Right kidney (tissue), 9 donors: ENCODE results near the gene MT3.
A peak's percentile ranks its signal among the peaks of the same experiment; 100 is the strongest.

Experiments
- DNase-seq: peaks from one replicate; pipeline ENCODE4 v3.0.0-alpha.2; 2016
- long read RNA-seq, 8 donors: transcript quantifications; one replicate each; lab custom pipeline, GENCODE V29; 2026

Gene MT3
- long read RNA-seq, donor 1, result 0 reads
- long read RNA-seq, donor 2, partial matches to known transcripts, result 0 of 1 reads
- long read RNA-seq, donor 2, other reads (novel, unspliced or antisense), result 0 of 1 reads
- long read RNA-seq, donor 3, partial matches to known transcripts, result 0 of 3 reads
- long read RNA-seq, donor 3, other reads (novel, unspliced or antisense), result 0 of 3 reads
- long read RNA-seq, donor 4, result 0 reads
- long read RNA-seq, donor 5, partial matches to known transcripts, result 0 of 2 reads
- long read RNA-seq, donor 5, other reads (novel, unspliced or antisense), result 0 of 2 reads
- long read RNA-seq, donor 6, result 0 reads
- long read RNA-seq, donor 7, result 0 reads
- long read RNA-seq, donor 8, partial matches to known transcripts, result 0 of 1 reads
- long read RNA-seq, donor 8, other reads (novel, unspliced or antisense), result 0 of 1 reads

DNA sequence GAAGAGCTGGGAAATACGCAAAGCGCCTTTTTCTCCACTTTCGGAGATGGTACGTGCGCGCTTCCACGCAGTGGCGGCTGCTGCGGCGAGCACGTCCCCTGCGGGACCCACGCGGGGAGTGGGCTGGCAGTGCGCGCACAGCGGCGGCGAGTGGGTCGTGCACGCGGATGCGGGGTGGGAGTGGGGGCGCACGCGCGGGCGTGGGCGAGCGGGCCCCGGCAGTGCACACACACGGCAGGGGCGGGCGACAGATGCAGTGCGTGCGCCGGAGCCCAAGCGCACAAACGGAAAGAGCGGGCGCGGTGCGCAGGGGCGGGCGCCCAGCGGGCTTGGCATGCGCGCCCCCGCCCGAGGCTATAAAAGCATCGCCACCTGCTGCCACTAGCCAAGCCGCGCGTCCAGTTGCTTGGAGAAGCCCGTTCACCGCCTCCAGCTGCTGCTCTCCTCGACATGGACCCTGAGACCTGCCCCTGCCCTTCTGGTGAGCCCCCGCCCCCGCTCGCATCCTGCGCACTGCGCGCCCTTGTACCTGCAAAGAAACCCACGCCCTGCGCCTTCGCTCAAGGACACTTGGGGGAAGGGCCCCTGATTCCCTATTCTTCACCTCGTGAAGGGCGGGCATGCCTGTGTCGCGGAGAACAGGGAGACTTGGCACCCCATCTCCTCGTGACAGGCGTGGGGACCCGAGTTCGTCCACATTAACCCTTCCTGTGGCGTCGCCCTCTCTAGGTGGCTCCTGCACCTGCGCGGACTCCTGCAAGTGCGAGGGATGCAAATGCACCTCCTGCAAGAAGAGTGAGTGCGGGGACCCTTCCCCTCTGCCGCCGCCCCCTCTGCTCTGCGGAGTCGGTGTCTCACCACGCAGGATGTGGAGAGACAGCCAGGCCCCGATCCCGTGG lies at the start of gene MT3:
Gene MT3, plus strand, starts transcription at position 388 of the 899 bp plus-strand sequence. Its CDS starts 63 bp downstream, at position 451.
- peak; percentile 53 for DNase-seq

DNA sequence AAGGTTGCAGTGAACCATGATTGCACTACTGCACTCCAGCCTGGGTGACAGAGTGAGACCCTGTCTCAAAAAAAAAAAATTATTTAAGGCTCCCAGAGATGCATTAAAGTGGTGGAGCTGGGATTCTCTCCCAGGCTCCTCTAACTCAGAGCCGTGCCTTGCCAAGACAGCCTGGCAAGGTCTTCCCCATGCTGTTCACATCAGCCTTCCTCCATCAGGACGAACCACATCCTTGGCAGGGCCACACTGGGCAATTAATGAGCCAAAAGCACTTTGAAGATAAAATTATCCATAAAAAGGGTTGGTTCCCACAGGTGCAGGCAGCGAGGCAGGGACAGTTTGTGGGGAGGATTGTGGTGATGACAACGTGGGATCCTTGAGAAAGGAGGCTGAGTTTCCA lies 49.7 kb upstream of the MT3 start:
- DNase-seq, result no peak

DNA sequence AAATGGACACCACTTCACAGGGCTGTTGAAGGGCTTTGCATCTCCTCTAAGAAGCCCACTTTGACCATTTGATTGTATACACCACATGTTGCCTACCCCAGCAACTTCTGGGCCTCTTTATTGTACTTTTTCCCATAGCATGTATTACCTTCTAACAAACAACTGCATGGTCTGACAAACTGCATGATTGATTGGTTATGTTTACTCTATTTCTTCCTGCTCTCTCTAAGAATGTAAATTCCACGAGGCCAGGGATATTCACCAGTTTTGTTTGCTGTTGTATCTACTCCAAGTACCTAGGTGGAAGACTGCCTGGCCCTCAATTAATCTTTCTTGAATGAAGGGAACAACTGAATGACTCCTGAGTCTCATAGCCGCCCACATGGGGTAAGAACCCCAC lies 47.3 kb upstream of the MT3 start:
- DNase-seq, result no peak

DNA sequence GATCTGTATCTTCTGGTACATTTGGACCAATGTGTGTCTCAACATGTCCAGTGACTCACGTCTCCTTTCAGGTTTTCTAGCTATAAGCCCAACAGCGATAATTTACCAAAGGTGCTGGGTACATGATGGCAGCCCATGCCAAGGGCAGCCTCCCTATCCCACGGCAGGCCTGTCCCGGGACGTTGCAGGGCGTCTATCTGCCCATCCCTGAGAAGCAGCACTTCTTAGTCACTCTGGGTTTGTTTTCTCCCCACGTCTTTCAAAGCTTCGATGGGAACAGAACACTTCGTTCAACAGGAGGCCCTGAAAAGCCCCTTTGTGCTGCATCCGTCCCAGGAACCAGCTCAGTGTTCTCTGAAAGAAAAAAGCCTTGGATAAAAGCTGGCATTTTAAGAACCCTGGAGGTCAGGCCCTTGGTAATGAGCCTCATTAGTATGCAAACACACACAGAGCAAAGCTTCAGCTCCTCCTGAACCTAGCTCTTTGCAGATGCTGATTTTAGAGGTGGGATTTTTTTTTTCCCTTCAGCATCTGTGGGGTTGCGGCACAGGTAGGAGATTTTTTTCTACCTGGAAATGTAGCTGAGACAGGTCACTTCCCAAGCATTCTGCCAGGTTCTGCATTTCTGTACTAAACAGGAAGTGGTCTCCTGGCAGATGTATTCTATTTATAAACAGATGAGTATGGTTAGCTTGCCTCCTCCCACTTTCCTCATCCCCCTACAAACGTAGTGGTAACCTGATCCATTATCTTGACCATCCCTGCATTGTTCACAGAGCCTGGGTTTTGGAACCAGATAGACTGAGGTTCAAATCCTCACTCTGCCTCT lies 42.0 kb upstream of the MT3 start:
- DNase-seq, result no peak

DNA sequence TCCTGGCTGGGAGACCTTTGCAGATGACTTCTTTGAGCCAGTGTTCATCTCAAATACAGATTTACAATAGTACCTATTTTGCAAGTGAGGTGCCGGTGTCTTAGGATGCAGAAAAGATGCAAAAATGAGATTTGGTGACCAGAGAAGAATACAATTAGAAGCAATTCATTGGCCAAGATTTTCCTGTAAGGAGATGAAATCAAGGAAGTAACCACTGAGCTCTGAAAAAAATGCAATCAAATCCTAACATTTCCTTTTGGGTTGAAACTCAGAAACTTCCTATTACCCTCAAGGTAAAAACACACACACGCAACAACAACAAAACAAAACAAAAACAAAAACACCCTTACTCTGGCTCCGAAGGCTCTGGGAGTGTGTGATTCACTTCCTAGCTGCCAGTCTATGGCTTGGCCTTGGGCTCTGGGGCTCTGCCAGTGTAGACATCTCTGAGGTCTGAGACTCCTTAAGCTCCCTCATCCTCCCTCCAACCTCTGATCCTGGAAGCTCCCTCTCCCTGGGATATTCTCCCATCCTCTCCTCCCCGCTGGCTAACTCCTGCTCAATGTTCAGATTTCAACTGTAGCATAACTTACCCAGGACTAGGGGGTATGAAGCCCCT lies 41.3 kb upstream of the MT3 start:
- no peak for DNase-seq

DNA sequence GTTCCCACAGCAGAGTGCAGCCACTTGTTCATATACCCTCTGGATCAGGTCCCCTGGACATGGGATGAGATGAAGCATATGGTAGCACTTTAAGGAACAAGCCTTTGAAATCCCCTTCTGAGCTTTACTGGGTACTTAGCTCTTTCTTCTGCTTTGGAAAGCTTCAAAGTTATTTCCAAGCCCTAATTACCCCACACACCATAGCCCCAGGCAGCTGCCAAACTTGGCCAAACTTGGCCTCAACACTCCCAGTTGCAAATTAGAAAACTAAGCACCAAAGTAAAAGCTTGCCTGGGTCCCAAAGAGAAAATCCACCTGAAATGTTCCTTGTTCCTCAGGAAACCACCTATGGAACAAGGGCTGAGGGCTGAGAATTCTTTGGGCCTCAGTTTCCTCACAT lies 40.2 kb upstream of the MT3 start:
- no peak for DNase-seq

DNA sequence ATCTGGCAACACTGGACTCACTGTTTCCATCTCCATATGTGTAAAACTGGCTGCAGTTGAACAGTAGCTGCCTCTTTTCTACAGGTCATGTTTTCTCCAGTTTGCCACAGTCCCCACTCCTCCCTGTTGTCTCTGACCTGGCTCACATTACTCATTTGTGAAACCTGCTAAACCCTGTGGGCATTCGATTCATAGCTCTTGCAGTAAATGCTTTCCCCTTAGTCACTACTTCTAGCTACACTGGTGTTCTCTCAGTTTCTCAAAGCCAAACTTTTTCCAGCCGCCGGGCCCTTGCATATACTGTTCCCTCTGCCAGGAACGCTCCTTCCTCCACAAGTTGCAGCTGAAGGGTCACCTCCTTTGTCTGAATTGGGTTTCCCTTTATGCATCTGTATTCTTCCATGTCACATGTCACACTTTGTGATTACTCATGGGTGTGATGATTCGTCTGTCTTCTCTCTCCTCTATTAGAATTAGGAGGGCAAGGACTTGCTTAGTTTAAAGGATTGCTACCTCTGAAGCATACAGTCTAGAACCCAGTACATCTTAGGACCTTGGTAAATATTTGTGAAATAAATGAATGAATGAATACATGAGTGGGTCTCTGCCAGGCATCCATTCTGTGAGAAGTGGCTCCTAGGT lies 39.5 kb upstream of the MT3 start:
- no peak for DNase-seq

DNA sequence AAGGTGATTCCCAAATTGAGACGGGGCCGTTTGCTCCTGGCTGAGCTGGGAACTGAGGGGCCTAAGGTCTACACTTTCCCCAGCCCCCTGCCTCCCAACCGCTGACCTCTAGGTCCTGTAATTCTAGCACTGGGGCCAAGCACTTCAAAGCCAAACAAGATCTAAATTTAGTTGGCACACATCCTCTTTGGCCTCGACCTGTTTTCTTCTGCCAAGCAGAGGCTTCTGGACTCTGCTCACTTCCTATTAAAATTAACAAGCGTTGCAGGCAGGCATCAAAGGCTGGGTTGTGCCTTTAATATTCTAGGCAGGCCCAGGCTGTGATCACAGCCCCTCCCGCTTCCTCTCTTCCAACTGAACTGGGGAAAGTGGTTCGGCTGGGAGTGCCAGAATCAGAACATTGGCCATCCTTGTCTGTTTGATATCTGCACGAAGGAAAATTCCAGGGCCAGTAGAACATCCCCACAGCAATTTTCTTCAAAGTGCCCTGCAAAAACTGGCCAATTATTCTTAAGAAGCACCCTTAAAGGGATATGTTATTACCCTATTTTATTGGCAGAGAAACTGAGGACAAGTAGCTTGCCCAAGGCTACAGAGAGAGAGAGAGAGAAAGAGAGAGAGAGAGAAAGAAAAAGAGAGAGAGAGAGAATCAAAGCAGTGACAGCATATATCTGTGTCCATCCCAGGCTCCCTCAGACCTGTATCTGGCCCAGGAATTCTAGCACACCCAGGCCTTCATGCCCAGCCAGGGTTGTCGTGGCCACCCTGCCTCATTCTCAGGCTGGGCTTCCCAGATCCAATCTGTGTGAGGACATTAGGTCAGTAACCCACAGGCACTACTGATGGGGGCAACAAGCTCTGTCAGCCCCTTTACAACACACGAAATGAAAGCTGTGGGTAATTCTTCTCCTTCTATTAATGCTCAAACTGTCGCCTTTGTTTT lies 37.3 kb upstream of the MT3 start:
- peak; percentile 7 for DNase-seq

DNA sequence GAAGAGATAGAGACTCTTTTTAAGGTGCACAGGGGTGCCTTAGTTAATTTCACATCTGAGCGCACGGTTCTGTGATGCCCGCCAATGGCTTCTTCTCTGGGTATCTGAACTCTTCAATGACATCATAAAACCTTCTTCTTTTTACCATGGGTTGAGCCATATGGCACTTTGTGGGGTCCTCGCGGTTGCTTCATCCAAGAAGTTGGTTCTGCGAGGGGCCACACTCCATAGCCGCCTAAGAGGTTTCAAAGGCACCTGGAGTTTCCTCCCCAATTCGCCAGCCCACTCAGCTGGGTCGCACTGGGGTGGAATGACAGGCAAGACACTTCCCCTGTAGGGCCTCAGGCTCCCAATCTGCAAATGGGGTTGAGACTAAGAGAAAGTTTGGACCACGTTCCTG lies 34.9 kb upstream of the MT3 start:
- DNase-seq, result no peak

DNA sequence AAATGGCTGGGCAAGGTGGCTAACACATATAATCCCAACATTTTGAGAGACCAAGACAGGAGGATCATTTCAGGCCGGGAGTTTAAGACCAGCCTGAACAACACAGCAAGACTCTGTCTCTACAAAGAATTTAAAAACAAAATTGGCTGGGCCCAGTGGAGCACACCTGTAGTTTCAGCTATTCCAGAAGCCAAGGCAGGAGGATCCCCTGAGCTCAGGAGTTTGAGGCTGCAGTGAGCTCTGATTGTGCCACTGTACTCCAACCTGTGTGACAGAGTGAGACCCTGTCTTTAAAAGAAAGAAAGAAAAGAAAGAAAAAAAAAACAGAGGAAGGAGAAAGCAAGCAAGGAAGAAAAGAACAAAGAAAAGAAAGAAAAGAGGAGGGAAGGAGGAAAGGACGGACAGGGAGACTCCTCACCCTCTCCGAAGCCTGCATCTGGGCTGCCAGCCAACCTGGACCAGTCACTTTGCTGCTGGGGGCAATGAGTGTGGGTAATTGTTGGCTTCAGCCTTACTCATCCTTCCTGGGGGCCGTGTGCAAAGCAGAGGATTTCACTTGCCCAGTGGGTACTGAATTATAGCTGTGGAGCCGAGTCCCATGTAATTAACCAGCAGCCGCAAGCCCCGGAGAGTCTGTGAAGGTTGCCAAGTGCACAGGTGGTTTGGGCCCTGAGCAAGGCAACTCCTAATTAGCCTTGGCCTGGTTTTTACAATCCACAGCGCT lies 31.1 kb upstream of the MT3 start:
- DNase-seq, result no peak

DNA sequence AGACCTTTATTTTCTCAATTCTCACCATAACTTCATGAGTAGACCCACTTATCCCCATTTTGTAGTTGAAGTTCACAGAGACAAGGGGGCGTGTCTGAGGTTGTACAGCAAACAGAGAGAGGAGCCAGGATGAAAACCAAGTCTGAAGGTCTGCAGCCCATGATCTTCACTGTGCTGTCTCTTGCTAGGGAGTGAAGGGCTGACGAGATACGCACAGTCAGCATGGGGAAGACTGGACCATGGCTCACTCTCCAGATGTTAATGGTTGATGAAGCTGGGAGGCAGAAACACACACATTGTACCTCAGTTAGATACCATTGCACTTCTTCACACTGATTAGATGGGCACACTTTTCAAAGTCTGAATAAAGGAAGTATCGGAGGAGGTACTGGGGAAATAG lies 30.2 kb upstream of the MT3 start:
- DNase-seq, result no peak

DNA sequence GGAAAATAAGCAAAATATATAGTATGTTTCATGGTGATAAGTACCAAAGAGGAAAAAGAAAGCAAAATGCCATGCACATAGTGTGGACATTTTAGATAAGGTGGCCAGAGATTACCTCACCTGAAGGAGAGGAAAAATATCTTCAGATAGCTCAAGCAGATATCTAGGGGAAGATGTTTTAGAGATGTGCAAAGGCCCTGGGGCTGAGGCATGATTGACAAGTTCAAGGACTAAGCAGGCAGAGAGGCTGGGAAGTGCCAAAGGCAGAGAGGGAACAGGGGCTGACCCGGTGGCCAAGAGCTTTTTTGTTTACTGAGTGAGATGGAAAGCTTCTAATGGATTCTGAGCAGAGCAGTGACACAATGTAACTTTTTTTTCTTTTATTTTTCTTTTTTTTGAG lies 28.9 kb upstream of the MT3 start:
- DNase-seq, result no peak

DNA sequence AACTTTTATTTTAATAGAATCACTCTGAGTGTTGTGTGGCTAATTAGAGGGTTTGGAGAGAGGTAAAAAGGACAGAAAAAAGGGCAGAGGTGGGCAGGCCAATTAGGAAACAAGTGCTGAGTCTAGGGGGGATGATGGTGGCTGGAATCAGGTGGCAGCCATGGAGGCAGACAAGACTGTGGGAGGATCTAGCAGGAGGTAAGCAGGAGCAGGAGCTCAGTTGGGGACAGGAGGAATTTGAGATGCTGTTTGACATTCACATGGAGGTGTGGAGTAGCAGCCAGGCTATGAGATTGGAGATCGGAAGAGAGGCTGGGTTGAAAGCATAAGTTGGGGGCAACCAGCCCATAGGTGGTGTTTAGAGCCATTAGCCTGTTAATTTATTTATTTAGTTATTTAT lies 28.2 kb upstream of the MT3 start:
- no peak for DNase-seq

DNA sequence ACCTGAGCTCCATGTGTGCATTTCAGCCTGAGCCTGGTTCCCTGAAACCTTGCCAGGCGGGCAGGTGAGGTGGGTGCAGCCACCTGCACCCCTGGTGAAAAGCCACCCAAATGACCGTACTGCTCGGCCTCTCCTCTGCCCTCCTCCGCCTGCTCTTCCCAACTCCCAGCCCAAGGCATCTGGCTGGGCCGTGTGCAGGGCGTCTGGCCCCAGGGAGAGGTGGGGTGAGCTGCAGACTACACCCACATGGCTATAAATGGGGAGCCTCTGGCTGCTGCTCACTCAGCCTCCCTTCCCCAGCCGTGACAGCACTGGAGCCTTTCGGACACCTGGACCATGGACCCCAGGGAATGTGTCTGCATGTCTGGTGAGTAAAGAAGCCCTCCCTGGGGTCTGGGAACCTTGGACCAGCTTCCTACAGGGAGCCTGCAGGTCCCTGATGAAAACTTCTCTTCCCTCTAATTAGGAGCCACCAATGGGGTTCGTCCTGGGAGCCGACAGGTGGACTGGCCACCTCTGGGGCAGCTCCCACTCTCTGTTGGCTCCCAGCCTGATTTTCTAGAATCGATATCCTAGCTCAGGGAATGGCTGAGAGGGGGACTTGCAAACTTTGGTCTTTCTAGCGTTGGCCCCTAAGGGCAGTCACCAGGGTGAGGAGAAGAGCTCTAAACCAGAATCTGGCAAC lies 24.4 kb upstream of the MT3 start, which contains the start of gene MT4:
Gene MT4, plus strand, starts transcription at position 281 of the 685 bp plus-strand sequence. Its CDS starts 56 bp downstream, at position 337.
- no peak for DNase-seq

DNA sequence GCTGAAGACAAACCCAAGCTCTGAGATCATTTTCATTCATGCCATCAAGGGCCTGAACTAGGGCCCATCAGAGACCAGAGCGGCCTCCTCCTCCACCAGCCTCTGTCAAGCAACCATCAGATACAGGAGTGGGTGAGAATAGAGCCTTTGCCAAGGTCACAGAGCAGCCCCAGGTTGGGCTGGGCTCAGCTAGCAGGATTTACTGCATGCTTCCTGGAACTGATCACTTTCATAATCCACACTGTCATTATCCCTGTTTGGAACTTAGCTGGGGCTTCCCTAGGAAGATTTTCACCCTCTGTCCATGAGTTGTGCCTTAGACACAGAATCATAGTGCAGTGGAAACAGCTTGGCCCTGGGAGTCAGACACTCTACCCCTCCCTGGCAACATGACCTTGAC lies 19.4 kb upstream of the MT3 start:
- DNase-seq, result no peak

DNA sequence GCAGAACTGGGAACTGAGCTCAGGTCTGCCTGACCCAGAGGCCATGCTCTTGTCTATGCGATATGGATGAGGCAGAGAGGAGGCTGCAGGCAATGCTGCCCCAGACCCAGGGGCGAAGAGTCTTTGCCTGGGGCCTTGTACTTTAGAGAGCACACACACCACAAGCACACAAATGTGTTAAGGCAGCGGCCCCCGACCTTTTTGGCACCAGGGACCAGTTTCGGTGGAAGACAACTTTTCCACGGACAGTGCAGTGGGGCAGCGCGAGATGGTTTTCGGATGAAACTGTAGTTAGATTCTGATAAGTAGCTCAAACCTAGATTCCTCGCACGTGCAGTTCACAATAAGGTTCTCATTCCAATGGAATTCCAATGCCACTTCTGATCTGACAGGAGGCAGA lies 17.8 kb upstream of the MT3 start:
- no peak for DNase-seq

DNA sequence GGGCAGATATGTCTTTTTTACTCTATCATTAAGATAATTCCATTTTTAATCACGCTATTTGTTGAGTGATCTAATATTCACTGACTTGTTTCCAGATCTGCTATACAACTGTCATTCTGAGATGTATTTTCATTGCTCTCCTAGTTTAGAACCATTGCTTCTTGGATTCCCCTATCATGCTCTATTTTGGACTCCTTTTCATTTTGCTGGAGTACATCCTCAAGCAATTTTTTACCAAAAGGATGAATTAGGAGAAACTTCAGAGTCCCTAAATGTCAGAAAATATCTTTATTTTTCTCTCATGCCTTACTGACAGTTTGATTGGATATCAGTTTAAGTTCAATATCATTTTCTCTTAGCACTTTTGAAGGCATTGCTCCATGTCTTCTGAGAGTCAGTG lies 14.7 kb upstream of the MT3 start:
- DNase-seq, result no peak

DNA sequence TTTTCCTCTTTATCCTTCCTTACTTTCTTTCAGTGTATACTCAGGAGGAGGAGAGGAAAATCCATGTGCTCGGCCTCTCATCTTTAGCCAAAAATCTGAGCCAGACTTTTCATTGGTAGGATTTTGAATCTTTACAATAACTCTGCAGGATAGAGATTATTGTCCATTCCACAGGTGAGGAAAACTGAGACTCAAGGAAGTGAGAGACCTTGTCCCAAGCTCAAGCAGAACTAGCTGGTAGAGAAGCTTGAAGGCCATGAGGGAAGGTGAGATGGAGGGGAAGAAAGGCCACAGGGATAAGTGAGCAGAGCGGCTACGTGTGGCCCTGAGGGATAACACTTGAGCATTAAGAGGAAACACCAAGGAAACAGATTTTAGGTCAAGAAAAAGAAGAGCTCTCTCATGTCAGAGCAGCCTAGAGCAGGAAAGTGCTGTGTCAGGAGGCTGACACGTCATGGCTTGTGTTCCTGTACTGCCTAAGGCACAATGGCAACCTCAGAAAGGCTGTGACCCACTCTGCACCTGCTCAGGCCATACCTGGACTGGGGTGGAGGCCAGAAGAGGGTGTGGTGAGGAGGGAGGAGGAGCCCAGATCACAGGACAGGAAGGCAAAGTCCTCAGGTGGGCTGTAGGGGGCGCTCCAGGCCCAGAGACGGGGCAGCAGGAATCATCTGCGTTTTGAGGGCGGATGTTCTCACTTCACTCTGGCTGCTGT lies 12.6 kb upstream of the MT3 start:
- DNase-seq, result no peak

DNA sequence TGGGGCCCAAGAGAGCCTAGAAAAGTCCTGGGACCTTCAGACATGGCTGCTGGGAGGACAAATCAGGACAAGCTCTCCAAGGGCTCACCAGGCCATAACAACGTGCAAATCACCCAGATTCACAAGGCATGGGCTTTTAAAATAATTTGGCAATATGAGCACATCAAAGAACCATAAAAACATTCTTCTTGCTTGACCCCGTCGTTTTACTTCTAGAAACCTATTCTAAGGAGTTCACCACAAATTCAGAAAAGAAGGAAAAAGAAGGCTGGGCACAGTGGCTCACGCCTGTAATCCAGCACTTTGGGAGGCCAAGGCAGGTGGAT lies 12.1 kb upstream of the MT3 start:
- no peak for DNase-seq
